H9 (cell line): ENCODE data around the gene RBL2. TPM values are rescaled to one million over a fixed set of nuclear protein-coding genes. Genes with fewer than 3 reads are reported as not detected.
A peak's percentile ranks its signal among the peaks of the same experiment; 100 is the strongest.

ENCODE experiments used
- DNase-seq: peaks from one replicate; pipeline ENCODE4 v3.0.0-alpha.2; 2017
- H2AFZ ChIP-seq: one replicate; pipeline ENCODE4 v1.6.1; 2013; ENCODE audit warnings: mild to moderate bottlenecking, low read length, control low read depth, moderate library complexity
- H2AK5ac ChIP-seq: 2 replicates; pipeline ENCODE4 v1.6.1; 2013; ENCODE audit warnings: low read length, control low read depth, mixed read lengths; ENCODE audit not compliant: insufficient read length
- H2BK120ac ChIP-seq: one replicate; pipeline ENCODE4 v1.6.1; 2013; ENCODE audit warnings: low read depth, mild to moderate bottlenecking, low read length, control low read depth, inconsistent platforms; ENCODE audit not compliant: poor library complexity, severe bottlenecking
- H2BK12ac ChIP-seq: 2 replicates; pipeline ENCODE4 v1.6.1; 2013; ENCODE audit warnings: low read length, control low read depth, mixed read lengths, low read depth; ENCODE audit not compliant: insufficient read length
- H2BK15ac ChIP-seq: 2 replicates; pipeline ENCODE4 v1.6.1; 2013; ENCODE audit warnings: low read depth, low read length, control low read depth
- H2BK20ac ChIP-seq: one replicate; pipeline ENCODE4 v1.6.1; 2013; ENCODE audit warnings: low read depth, mild to moderate bottlenecking, low read length, control low read depth, inconsistent platforms; ENCODE audit not compliant: poor library complexity, severe bottlenecking
- H2BK5ac ChIP-seq: 2 replicates; pipeline ENCODE4 v1.6.1; 2013; ENCODE audit warnings: low read length, control low read depth, mixed read lengths; ENCODE audit not compliant: insufficient read length
- H3K14ac ChIP-seq: 2 replicates; pipeline ENCODE4 v1.6.1; 2013; ENCODE audit warnings: low read length, control low read depth; ENCODE audit not compliant: insufficient read depth
- H3K18ac ChIP-seq: 2 replicates; pipeline ENCODE4 v1.6.1; 2013; ENCODE audit warnings: low read depth, mild to moderate bottlenecking, mixed read lengths, low read length, control low read depth; ENCODE audit not compliant: insufficient read length
- H3K23ac ChIP-seq: 2 replicates; pipeline ENCODE4 v1.6.1; 2013; ENCODE audit warnings: low read length, control low read depth, mixed read lengths, low read depth; ENCODE audit not compliant: insufficient read length
- H3K23me2 ChIP-seq: 2 replicates; pipeline ENCODE4 v1.6.1; 2013; ENCODE audit warnings: low read depth, mild to moderate bottlenecking, mixed read lengths, low read length, control low read depth; ENCODE audit not compliant: insufficient read length, poor library complexity, severe bottlenecking
- H3K27ac ChIP-seq: 2 replicates; pipeline ENCODE4 v1.5.1; 2013; ENCODE audit warnings: low read length, control low read depth, mixed read lengths, low read depth; ENCODE audit not compliant: insufficient read length
- H3K27me3 ChIP-seq: 2 replicates; pipeline ENCODE4 v1.6.1; 2013; ENCODE audit warnings: low read length, control low read depth, inconsistent platforms; ENCODE audit not compliant: insufficient read depth
- H3K4ac ChIP-seq: 2 replicates; pipeline ENCODE4 v1.6.1; 2013; ENCODE audit warnings: low read depth, mild to moderate bottlenecking, control low read depth, inconsistent platforms, low read length, moderate library complexity
- H3K4me1 ChIP-seq: 2 replicates; pipeline ENCODE4 v1.6.1; 2013; ENCODE audit warnings: low read length, control low read depth, inconsistent platforms; ENCODE audit not compliant: insufficient read depth
- H3K4me2 ChIP-seq: 2 replicates; pipeline ENCODE4 v1.6.1; 2013; ENCODE audit warnings: low read length, control low read depth, mixed read lengths; ENCODE audit not compliant: insufficient read length, insufficient read depth
- H3K56ac ChIP-seq: 2 replicates; pipeline ENCODE4 v1.6.1; 2013; ENCODE audit warnings: low read depth, mild to moderate bottlenecking, mixed read lengths, low read length, control low read depth; ENCODE audit not compliant: insufficient read length
- H3K79me1 ChIP-seq: 2 replicates; pipeline ENCODE4 v1.6.1; 2013; ENCODE audit warnings: low read depth, mild to moderate bottlenecking, moderate library complexity, low read length, control low read depth, inconsistent platforms; ENCODE audit not compliant: insufficient read depth, poor library complexity, severe bottlenecking
- H3K79me2 ChIP-seq: 2 replicates; pipeline ENCODE4 v1.6.1; 2013; ENCODE audit warnings: low read length, control low read depth, inconsistent platforms; ENCODE audit not compliant: insufficient read depth
- H3K9ac ChIP-seq: 2 replicates; pipeline ENCODE4 v1.6.1; 2013; ENCODE audit warnings: low read length, control low read depth, mixed read lengths; ENCODE audit not compliant: insufficient read length; ENCODE audit errors: extremely low read depth
- H3K9me3 ChIP-seq: one replicate; pipeline ENCODE4 v1.6.1; 2013; ENCODE audit warnings: low read depth, low read length, inconsistent platforms; ENCODE audit not compliant: control insufficient read depth
- H3T11ph ChIP-seq: one replicate; pipeline ENCODE4 v1.6.1; 2013; ENCODE audit warnings: mild to moderate bottlenecking, low read length, control low read depth, inconsistent platforms
- H4K20me1 ChIP-seq: one replicate; pipeline ENCODE4 v1.6.1; 2013; ENCODE audit not compliant: control insufficient read depth, insufficient read length, insufficient read depth
- H4K5ac ChIP-seq: 2 replicates; pipeline ENCODE4 v1.6.1; 2013; ENCODE audit warnings: low read depth, mild to moderate bottlenecking, mixed read lengths, low read length, control low read depth; ENCODE audit not compliant: insufficient read length
- H4K8ac ChIP-seq: replicated peaks from 2 replicates; pipeline ENCODE4 v1.6.1; 2013; ENCODE audit warnings: low read length, control low read depth, mixed read lengths, low read depth; ENCODE audit not compliant: insufficient read length
- H4K91ac ChIP-seq: 2 replicates; pipeline ENCODE4 v1.6.1; 2013; ENCODE audit warnings: low read depth, mild to moderate bottlenecking, moderate library complexity, mixed read lengths, low read length, control low read depth; ENCODE audit not compliant: insufficient read length
- H3K27ac Mint-ChIP-seq, 3 experiments: 2 replicates in 2 of 3; 3 replicates in 1 of 3; pipeline ENCODE4 v1.8.0; 2020 to 2021; ENCODE audit warnings: mixed read lengths in 3 of 3, mild to moderate bottlenecking in 1 of 3, moderate library complexity in 1 of 3
- H3K27me3 Mint-ChIP-seq: 2 replicates; pipeline ENCODE4 v1.8.0; 2021; ENCODE audit warnings: low read depth, mild to moderate bottlenecking, moderate library complexity, mixed read lengths
- H3K36me3 Mint-ChIP-seq, 3 experiments: 2 replicates in 2 of 3; 3 replicates in 1 of 3; pipeline ENCODE4 v1.8.0; 2020 to 2021; ENCODE audit warnings: low read depth in 3 of 3, mixed read lengths in 3 of 3; ENCODE audit not compliant: insufficient read depth in 1 of 3
- H3K4me1 Mint-ChIP-seq, 2 experiments: 2 replicates each; pipeline ENCODE4 v1.8.0; 2020; ENCODE audit warnings: mixed read lengths in 2 of 2
- H3K4me3 Mint-ChIP-seq, 2 experiments: 2 replicates in 1 of 2; 3 replicates in 1 of 2; pipeline ENCODE4 v1.8.0; 2020 to 2021; ENCODE audit warnings: mild to moderate bottlenecking in 2 of 2, mixed read lengths in 2 of 2, moderate library complexity in 1 of 2
- H3K9me3 Mint-ChIP-seq, 2 experiments: 2 replicates in 1 of 2; 3 replicates in 1 of 2; pipeline ENCODE4 v1.8.0; 2020; ENCODE audit warnings: mild to moderate bottlenecking in 2 of 2, mixed read lengths in 2 of 2, moderate library complexity in 1 of 2
- WGBS: extraction: QIAGEN DNeasy Blood & Tissue Kit; methylation state at CpG from one replicate; pipeline ENCODE4 v1.1.7; 2013; ENCODE audit warnings: missing lambda C conversion rate, low lambda C conversion rate, mixed read lengths; ENCODE audit not compliant: insufficient read length; ENCODE audit errors: extremely low coverage; 5-methylcytosine and 5-hydroxymethylcytosine counted together
- total RNA-seq: library from RNA; stranded (reverse); gene quantifications from 2 replicates; pipeline ENCODE4 v1.2.1, GENCODE V29; 2021
- TF ChIP-seq, protein P1 (sequence below): fragments of 200-600 bp; sonication (generic); conservative IDR thresholded peaks from 3 replicates; pipeline ENCODE4 v1.8.0; 2021; ENCODE audit warnings: antibody characterized with exemption, mild to moderate bottlenecking

RBL2 gene
- total RNA-seq, 1 experiment from 2014 or later, result 17.3 TPM

DNA sequence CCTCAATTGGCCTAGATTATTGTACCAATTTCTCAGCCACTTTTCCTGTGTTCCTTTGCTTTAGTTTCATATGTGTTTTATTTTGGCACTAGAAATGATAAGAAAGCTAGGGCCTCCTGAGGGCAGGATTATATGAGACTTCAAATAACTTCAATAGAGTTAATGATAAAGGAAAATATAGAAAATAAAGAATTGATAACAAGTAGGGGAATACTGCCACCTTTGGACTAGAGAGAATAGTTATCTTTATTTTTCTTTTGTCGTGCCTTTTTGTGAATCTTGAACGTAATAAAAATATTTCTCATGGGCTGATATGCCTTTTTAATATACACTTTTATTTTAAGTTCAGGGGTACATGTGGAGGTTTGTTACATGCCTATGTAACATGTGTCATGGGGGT is 29.3 kb upstream of the RBL2 start:
- no peak overlapping the region for H3K23ac ChIP-seq
- H2BK5ac ChIP-seq, result no peak overlapping the region
- H4K91ac ChIP-seq, result no peak overlapping the region
- no peak overlapping the region for H3K18ac ChIP-seq
- H2AK5ac ChIP-seq, result no peak overlapping the region
- H2BK120ac ChIP-seq, result no peak overlapping the region
- no peak overlapping the region for H4K5ac ChIP-seq
- no peak for DNase-seq
- no peak overlapping the region for H4K8ac ChIP-seq
- no peaks in the 10 kb centered on the region for H3K79me1 ChIP-seq
- H3K56ac ChIP-seq, result no peak overlapping the region
- H3T11ph ChIP-seq, result no peak overlapping the region
- no peak overlapping the region for H2BK20ac ChIP-seq
- Mint-ChIP-seq H3K4me1 (no peaks in the 10 kb centered on the region), H3K27me3 (no peaks in the 10 kb centered on the region), H3K27ac (no peak overlapping the region), H3K36me3 (no peaks in the 10 kb centered on the region), H3K9me3 (no peaks in the 10 kb centered on the region), H3K4me3 (no peak overlapping the region)
- H3K27ac ChIP-seq, result no peak overlapping the region
- H3K9ac ChIP-seq, result no peak overlapping the region
- H3K79me2 ChIP-seq, result no peaks in the 10 kb centered on the region
- no peaks in the 10 kb centered on the region for H4K20me1 ChIP-seq
- H3K4ac ChIP-seq, result no peak overlapping the region
- H3K27me3 ChIP-seq, result no peaks in the 10 kb centered on the region
- TF ChIP-seq, protein P1, sequence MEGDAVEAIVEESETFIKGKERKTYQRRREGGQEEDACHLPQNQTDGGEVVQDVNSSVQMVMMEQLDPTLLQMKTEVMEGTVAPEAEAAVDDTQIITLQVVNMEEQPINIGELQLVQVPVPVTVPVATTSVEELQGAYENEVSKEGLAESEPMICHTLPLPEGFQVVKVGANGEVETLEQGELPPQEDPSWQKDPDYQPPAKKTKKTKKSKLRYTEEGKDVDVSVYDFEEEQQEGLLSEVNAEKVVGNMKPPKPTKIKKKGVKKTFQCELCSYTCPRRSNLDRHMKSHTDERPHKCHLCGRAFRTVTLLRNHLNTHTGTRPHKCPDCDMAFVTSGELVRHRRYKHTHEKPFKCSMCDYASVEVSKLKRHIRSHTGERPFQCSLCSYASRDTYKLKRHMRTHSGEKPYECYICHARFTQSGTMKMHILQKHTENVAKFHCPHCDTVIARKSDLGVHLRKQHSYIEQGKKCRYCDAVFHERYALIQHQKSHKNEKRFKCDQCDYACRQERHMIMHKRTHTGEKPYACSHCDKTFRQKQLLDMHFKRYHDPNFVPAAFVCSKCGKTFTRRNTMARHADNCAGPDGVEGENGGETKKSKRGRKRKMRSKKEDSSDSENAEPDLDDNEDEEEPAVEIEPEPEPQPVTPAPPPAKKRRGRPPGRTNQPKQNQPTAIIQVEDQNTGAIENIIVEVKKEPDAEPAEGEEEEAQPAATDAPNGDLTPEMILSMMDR, result peak; percentile 33; the same call in 2 of the 3 replicates
- no peak overlapping the region for H3K14ac ChIP-seq
- H3K4me1 ChIP-seq, result no peaks in the 10 kb centered on the region
- no peak overlapping the region for H3K4me2 ChIP-seq
- H3K23me2 ChIP-seq, result no peaks in the 10 kb centered on the region
- H2BK12ac ChIP-seq, result no peak overlapping the region
- no CpG with 5 or more reads among the region's 2 CpGs for WGBS
- H2BK15ac ChIP-seq, result no peak overlapping the region
- H2AFZ ChIP-seq, result no peak overlapping the region
- H3K9me3 ChIP-seq, result no peaks in the 10 kb centered on the region
